Stimulated activated CD8-positive, alpha-beta memory T cell treated with anti-CD3 and anti-CD28 coated beads, Interleukin-15, amount 100 ng/mL, for 4 hours (primary cell): Measurements from ENCODE around the gene ACSM3.

ENCODE experiments used
- DNase-seq, 2 donors: peaks; one replicate each; pipeline ENCODE4 v3.0.0-alpha.2; 2020; ENCODE audit warnings: low read depth in 2 of 2

The ACSM3 gene

GRCh38 chr16:20806168-20807050, 42.6 kb downstream of the ACSM3 start, which contains the start of the genes ERI2 and REXO5:
Gene ERI2, minus strand, starts transcription at chr16:20806472. Its CDS starts 42 bp downstream, at chr16:20806430.
Gene REXO5, plus strand, starts transcription at chr16:20806527. Its CDS starts 427 bp downstream, at chr16:20806954.
- DNase-seq, result peak; percentile 51 to 53

- no peak for DNase-seq
These were observed 44.0 kb downstream of the ACSM3 start for GRCh38 chr16:20807862-20808261.

- no peak for DNase-seq
These were observed 48.1 kb downstream of the ACSM3 start for GRCh38 chr16:20811889-20812439.

- DNase-seq, result no peak
These were observed 48.7 kb downstream of the ACSM3 start for GRCh38 chr16:20812510-20812909.

GRCh38 chr16:20814784-20815183, 51.0 kb downstream of the ACSM3 start:
- no peak for DNase-seq

GRCh38 chr16:20818929-20819585, 55.2 kb downstream of the ACSM3 start:
- no peak for DNase-seq

GRCh38 chr16:20821682-20822081, 57.9 kb downstream of the ACSM3 start:
- no peak for DNase-seq

GRCh38 chr16:20822521-20823325, 58.9 kb downstream of the ACSM3 start:
- DNase-seq, result no peak

- DNase-seq, result no peak
These were observed 62.3 kb downstream of the ACSM3 start for GRCh38 chr16:20826039-20826566.

- DNase-seq, result no peak
These were observed 65.7 kb downstream of the ACSM3 start for GRCh38 chr16:20829536-20829935.

- DNase-seq, result no peak
These were observed 66.6 kb downstream of the ACSM3 start for GRCh38 chr16:20830372-20830771.

GRCh38 chr16:20833086-20833485, 69.3 kb downstream of the ACSM3 start:
- no peak for DNase-seq

GRCh38 chr16:20838240-20838639, 74.4 kb downstream of the ACSM3 start:
- no peak for DNase-seq

- DNase-seq, result no peak
These were observed 75.7 kb downstream of the ACSM3 start for GRCh38 chr16:20839504-20839903.

GRCh38 chr16:20844054-20844453, 80.2 kb downstream of the ACSM3 start:
- no peak for DNase-seq

- no peak for DNase-seq
These were observed 80.8 kb downstream of the ACSM3 start for GRCh38 chr16:20844588-20844987.

GRCh38 chr16:20846030-20846429, 82.2 kb downstream of the ACSM3 start:
- no peak for DNase-seq

- DNase-seq, result no peak
These were observed 82.7 kb downstream of the ACSM3 start for GRCh38 chr16:20846551-20846950.
